ENCODE measurements around the gene AEBP1. TPM values are rescaled to one million over a fixed set of nuclear protein-coding genes. Genes with fewer than 3 reads are reported as not detected.

AEBP1 gene
- total RNA-seq, 2 experiments from 2014 or later: 35.0 to 64.2 TPM

- peak; percentile 100 for DNase-seq (ENCODE audit: low spot score)
- CTCF ChIA-PET (ENCODE audit: unreplicated experiment): no interaction called here
- Histone ChIP-seq H3K4me2 (ENCODE audit: low read length) (peak overlapping the region; percentile 83), H2AFZ (ENCODE audit: low read length) (peak overlapping the region; percentile 8; the same call in 1 of the 2 replicates), H3K79me2 (ENCODE audit: insufficient read depth, low read depth, low read length) (peaks cover 24% of the 10 kb centered on the region; the same call in 1 of the 2 replicates), H4K20me1 (ENCODE audit: insufficient read depth, low read length) (no peaks in the 10 kb centered on the region; the same call in 1 of the 2 replicates), H3K4me3 (ENCODE audit: low read depth, low read length, poor library complexity, severe bottlenecking) (peak overlapping the region; percentile 68), H3K36me3 (ENCODE audit: insufficient read depth, low read length) (peaks cover 39% of the 10 kb centered on the region), H3K9me3 (ENCODE audit: low read length) (no peaks in the 10 kb centered on the region), H3K4me1 (ENCODE audit: insufficient read depth, low read length, poor library complexity, severe bottlenecking) (peaks cover 57% of the 10 kb centered on the region), H3K9me2 (ENCODE audit: insufficient read depth, low read length) (no peaks in the 10 kb centered on the region), H3K27ac (ENCODE audit: low read depth, low read length, poor library complexity, severe bottlenecking) (peak overlapping the region; percentile 54)
- intact Hi-C loops (cut with micrococcal nuclease; ENCODE audit: unreplicated experiment): loop anchor here (1.0 to 10.0 kb wide), 3 partner anchors 15 to 68 kb away; partner anchors contain the start of gene POLD2
- no TSS peak for BruUV-seq (replicated peaks)
- POLR2A ChIA-PET: interaction anchor here (2.3 kb wide), 1 partner anchor 15 kb away, joined by 38 read pairs; no protein-coding TSS in a partner anchor
- TF ChIP-seq EZH2phosphoT487 (IDR thresholded peaks at IDR 0.05; ENCODE audit: borderline replicate concordance, low read depth, low read length) (no peak), CTCF (conservative IDR thresholded peaks at IDR 0.05; ENCODE audit: low read length) (no peak)
Measured at GRCh38 chr7:44082541-44083207, 21.5 kb upstream of the AEBP1 start.

GRCh38 chr7:44083796-44084195 is 20.3 kb upstream of the AEBP1 start:
- intact Hi-C loops (cut with micrococcal nuclease; ENCODE audit: unreplicated experiment): loop anchor here (10.0 kb wide), 1 partner anchor 69 kb away; no protein-coding TSS in a partner anchor

More at GRCh38 chr7:44083796-44084195, 20.3 kb upstream of the AEBP1 start:
- no peak for DNase-seq (ENCODE audit: low spot score)
- no peaks in the 10 kb centered on the region for H3K9me2 ChIP-seq (ENCODE audit: insufficient read depth, low read length)
- ChIA-PET CTCF (ENCODE audit: unreplicated experiment) (no interaction called here), POLR2A (interaction anchor here (1.1 to 1.3 kb wide), 2 partner anchors 9 to 14 kb away, joined by 6 to 7 read pairs; no protein-coding TSS in a partner anchor)
- H4K20me1 ChIP-seq (ENCODE audit: insufficient read depth, low read length): no peaks in the 10 kb centered on the region; the same call in 1 of the 2 replicates
- peaks cover 24% of the 10 kb centered on the region; the same call in 1 of the 2 replicates for H3K79me2 ChIP-seq (ENCODE audit: insufficient read depth, low read depth, low read length)
- TF ChIP-seq CTCF (conservative IDR thresholded peaks at IDR 0.05; ENCODE audit: low read length) (no peak), EZH2phosphoT487 (IDR thresholded peaks at IDR 0.05; ENCODE audit: borderline replicate concordance, low read depth, low read length) (no peak)
- peak overlapping the region; percentile 83 for H3K4me2 ChIP-seq (ENCODE audit: low read length)
- H3K9me3 ChIP-seq (ENCODE audit: low read length): no peaks in the 10 kb centered on the region
- peaks cover 28% of the 10 kb centered on the region for H3K36me3 ChIP-seq (ENCODE audit: insufficient read depth, low read length)
- H2AFZ ChIP-seq (ENCODE audit: low read length): peak overlapping the region; percentile 64; the same call in 1 of the 2 replicates
- no peak overlapping the region for H3K4me3 ChIP-seq (ENCODE audit: low read depth, low read length, poor library complexity, severe bottlenecking)
- H3K27ac ChIP-seq (ENCODE audit: low read depth, low read length, poor library complexity, severe bottlenecking): peak overlapping the region; percentile 54
- H3K4me1 ChIP-seq (ENCODE audit: insufficient read depth, low read length, poor library complexity, severe bottlenecking): peaks cover 65% of the 10 kb centered on the region
- no TSS peak for BruUV-seq (replicated peaks)

Data from OCI-LY7 (cell line).